AG04449 (cell line): ENCODE results near the gene NEU4.
"Not testable (repeated sequence)": the region's sequence is repeated elsewhere in the genome, so short reads cannot be mapped to it uniquely, and the experiment has no call there.

ENCODE experiments used
- CTCF ChIA-PET: fragments of 350-600 bp; formaldehyde crosslinking; extraction: SDS; loops from one replicate; lab custom pipeline; 2021; ENCODE audit warnings: antibody characterized with exemption; lab: Yijun Ruan, JAX
- POLR2A ChIA-PET: fragments of 400-600, 350-600 bp; formaldehyde crosslinking; extraction: SDS; loops from one replicate; lab custom pipeline; 2020; ENCODE audit warnings: antibody characterized with exemption, inconsistent platforms; lab: Yijun Ruan, JAX
- DNase-seq: peaks from one replicate; pipeline ENCODE4 v3.0.0-alpha.2; 2010; ENCODE audit warnings: low read depth, low spot score
- H3K4me3 ChIP-seq: 2 replicates; pipeline ENCODE4 v1.5.1; 2011; ENCODE audit warnings: low read depth, mild to moderate bottlenecking, control low read depth, low read length
- CTCF ChIP-seq: IDR thresholded peaks from one replicate; pipeline ENCODE4 v1.5.1; 2011; ENCODE audit warnings: mild to moderate bottlenecking, moderate library complexity, low read length, control low read depth, inconsistent platforms; ENCODE audit not compliant: insufficient read depth; ENCODE audit errors: missing control alignments

Gene NEU4

GRCh38 chr2:241804326-241805229 lies 4.4 kb upstream of the NEU4 start:
- peak; percentile 7 for TF ChIP-seq CTCF
- no peak for DNase-seq
- H3K4me3 ChIP-seq: peak overlapping the region; percentile 51
- ChIA-PET POLR2A (no interaction called here), CTCF (interaction anchor here (1.1 kb wide), 1 partner anchor 10 kb away, joined by 3 read pairs; no protein-coding TSS in a partner anchor)

DNA sequence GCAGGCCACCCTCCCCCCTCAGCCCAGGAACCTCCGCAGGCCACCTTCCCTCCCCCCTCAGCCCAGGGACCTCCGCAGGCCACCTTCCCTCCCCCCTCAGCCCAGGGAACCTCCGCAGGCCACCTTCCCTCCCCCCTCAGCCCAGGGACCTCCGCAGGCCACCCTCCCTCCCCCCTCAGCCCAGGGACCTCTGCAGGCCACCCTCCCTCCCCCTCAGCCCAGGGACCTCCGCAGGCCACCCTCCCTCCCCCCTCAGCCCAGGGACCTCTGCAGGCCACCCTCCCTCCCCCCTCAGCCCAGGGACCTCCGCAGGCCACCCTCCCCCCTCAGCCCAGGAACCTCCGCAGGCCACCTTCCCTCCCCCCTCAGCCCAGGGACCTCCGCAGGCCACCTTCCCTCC lies 2.8 kb upstream of the NEU4 start:
- CTCF ChIA-PET, H3K4me3 ChIP-seq, POLR2A ChIA-PET, DNase-seq: not testable (repeated sequence)

DNA sequence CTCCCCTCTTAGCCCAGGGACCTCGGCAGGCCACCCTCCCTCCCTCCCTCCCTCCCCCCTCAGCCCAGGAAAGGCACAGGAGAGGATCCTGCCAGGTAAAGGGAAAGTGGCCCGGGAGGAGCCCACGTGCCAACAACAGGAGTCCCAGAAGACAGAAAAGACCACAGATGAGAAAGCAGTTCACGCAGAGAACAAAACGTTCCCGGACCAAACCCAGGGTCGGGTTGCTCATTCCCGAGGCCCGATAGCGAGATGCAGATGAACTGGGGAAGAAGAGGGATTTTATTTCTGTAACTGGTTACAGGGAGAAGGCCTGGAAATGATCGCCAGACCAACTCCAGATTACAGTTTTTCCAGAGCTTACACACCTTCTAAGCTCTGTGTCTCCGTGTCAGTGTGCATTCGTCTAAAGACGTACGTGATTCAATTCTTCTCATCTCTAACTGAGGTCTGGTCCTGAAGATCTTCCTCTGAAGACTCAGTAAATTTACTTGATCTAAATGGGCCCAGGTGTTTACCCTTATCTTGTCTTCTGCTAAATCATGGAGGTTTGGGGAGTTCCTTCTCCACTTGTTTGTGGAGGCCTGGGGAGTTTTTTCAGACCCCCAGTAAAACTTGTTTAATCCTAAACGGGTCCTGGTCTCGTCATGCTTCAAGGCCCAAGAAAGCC lies 807 bp upstream of the NEU4 start:
- H3K4me3 ChIP-seq: no peak overlapping the region
- TF ChIP-seq CTCF: no peak
- DNase-seq: no peak
- CTCF ChIA-PET: no interaction called here
- POLR2A ChIA-PET: no interaction called here

- POLR2A ChIA-PET: no interaction called here
- no peak for DNase-seq
- CTCF ChIA-PET: interaction anchor here (1.9 kb wide), 1 partner anchor 69 kb away, joined by 5 read pairs; no protein-coding TSS in a partner anchor
Observed at GRCh38 chr2:241809383-241810306, 652 bp downstream of the NEU4 start.

GRCh38 chr2:241810307-241811200 lies 1.6 kb downstream of the NEU4 start:
- no peak for DNase-seq
- CTCF ChIA-PET: interaction anchor here (1.9 kb wide), 1 partner anchor 68 kb away, joined by 5 read pairs; no protein-coding TSS in a partner anchor
- POLR2A ChIA-PET: no interaction called here
- H3K4me3 ChIP-seq: no peak overlapping the region
- no peak for TF ChIP-seq CTCF

More at GRCh38 chr2:241809383-241810306, 652 bp downstream of the NEU4 start:
- TF ChIP-seq CTCF: no peak
- H3K4me3 ChIP-seq: no peak overlapping the region
